ENCODE data around the gene PPP1R13L. TPM values are rescaled to one million over a fixed set of nuclear protein-coding genes. Genes with fewer than 3 reads are reported as not detected.

Gene PPP1R13L
- polyA plus RNA-seq, 1 donor from 2014 or later, result not detected

GRCh38 chr19:45451131-45451849 is 46.4 kb upstream of the PPP1R13L start:
- Histone ChIP-seq H3K79me2 (replicated peaks; ENCODE audit: insufficient read depth, low read length) (no peaks in the 10 kb centered on the region), H3K27ac (ENCODE audit: low read length) (peak overlapping the region; percentile 73), H4K20me1 (ENCODE audit: insufficient read depth) (no peaks in the 10 kb centered on the region), H3K36me3 (ENCODE audit: insufficient read depth, low read length) (no peaks in the 10 kb centered on the region), H3F3A (ENCODE audit: insufficient read depth, low read length, poor library complexity, severe bottlenecking) (no peaks in the 10 kb centered on the region), H3K27me3 (ENCODE audit: insufficient read depth, low read depth, low read length) (no peaks in the 10 kb centered on the region), H2AFZ (ENCODE audit: low read depth, low read length) (peak overlapping the region; percentile 69), H3K9me3 (ENCODE audit: low read length) (no peaks in the 10 kb centered on the region), H3K4me2 (ENCODE audit: low read length) (peak overlapping the region; percentile 62), H3K4me3 (ENCODE audit: low read length) (peak overlapping the region; percentile 74), H3K9ac (ENCODE audit: low read length) (peak overlapping the region; percentile 81), H3K9me2 (ENCODE audit: insufficient read depth, low read length) (no peaks in the 10 kb centered on the region)
- TF ChIP-seq TAF1 (IDR thresholded peaks at IDR 0.05; ENCODE audit: low read depth) (no peak), EZH2 (IDR thresholded peaks at IDR 0.05; ENCODE audit: borderline replicate concordance, insufficient read depth, low read length, poor library complexity, severe bottlenecking) (no peak), POLR2AphosphoS5 (IDR thresholded peaks at IDR 0.05) (no peak), CTCF (IDR thresholded peaks at IDR 0.05; ENCODE audit: poor library complexity, severe bottlenecking) (no peak), SMC3 (conservative IDR thresholded peaks at IDR 0.05; ENCODE audit: poor library complexity) (no peak), EP300 (conservative IDR thresholded peaks at IDR 0.05; ENCODE audit: poor library complexity, severe bottlenecking) (no peak), REST (IDR thresholded peaks at IDR 0.05; ENCODE audit: borderline replicate concordance) (no peak), MXI1 (conservative IDR thresholded peaks at IDR 0.05; ENCODE audit: poor library complexity, severe bottlenecking) (no peak), RAD21 (conservative IDR thresholded peaks at IDR 0.05) (no peak)

- Histone ChIP-seq H3K4me2 (ENCODE audit: low read length) (no peak overlapping the region), H4K20me1 (ENCODE audit: insufficient read depth) (no peaks in the 10 kb centered on the region), H3K9me3 (ENCODE audit: low read length) (no peaks in the 10 kb centered on the region), H3K4me3 (ENCODE audit: low read length) (peak overlapping the region; percentile 74), H3K36me3 (ENCODE audit: insufficient read depth, low read length) (no peaks in the 10 kb centered on the region), H3K27me3 (ENCODE audit: insufficient read depth, low read depth, low read length) (no peaks in the 10 kb centered on the region), H3K9ac (ENCODE audit: low read length) (peak overlapping the region; percentile 62), H3K9me2 (ENCODE audit: insufficient read depth, low read length) (no peaks in the 10 kb centered on the region), H3K79me2 (replicated peaks; ENCODE audit: insufficient read depth, low read length) (no peaks in the 10 kb centered on the region), H2AFZ (ENCODE audit: low read depth, low read length) (peak overlapping the region; percentile 23), H3F3A (ENCODE audit: insufficient read depth, low read length, poor library complexity, severe bottlenecking) (no peaks in the 10 kb centered on the region), H3K27ac (ENCODE audit: low read length) (peak overlapping the region; percentile 76)
- TF ChIP-seq CTCF (IDR thresholded peaks at IDR 0.05; ENCODE audit: poor library complexity, severe bottlenecking) (no peak), EZH2 (IDR thresholded peaks at IDR 0.05; ENCODE audit: borderline replicate concordance, insufficient read depth, low read length, poor library complexity, severe bottlenecking) (no peak), POLR2AphosphoS5 (IDR thresholded peaks at IDR 0.05) (no peak), REST (IDR thresholded peaks at IDR 0.05; ENCODE audit: borderline replicate concordance) (no peak)
Measured at GRCh38 chr19:45450012-45450333, 45.1 kb upstream of the PPP1R13L start.
